GM12878 (cell line): Measurements from ENCODE around the gene CABP7. TPM values are rescaled to one million over a fixed set of nuclear protein-coding genes. Genes with fewer than 3 reads are reported as not detected.

ENCODE experiments used
- ATAC-seq: fragments of 200-7000 bp; cut with Tn5 transposase; 3 replicates; pipeline ENCODE4 v1.9.1; 2020; ENCODE audit warnings: mild to moderate bottlenecking, moderate library complexity
- BruUV-seq: library from RNA; stranded (reverse); fragments of 400-500 nt; replicated peaks from 2 replicates; lab custom pipeline; 2021; lab: Mats Ljungman, UMichigan
- CTCF ChIA-PET: fragments of 300-600 bp; sonication (Branson Sonifier 250); formaldehyde crosslinking; extraction: SDS; loops from one replicate; lab custom pipeline; 2021; ENCODE audit warnings: inconsistent platforms; lab: Yijun Ruan, JAX
- POLR2A ChIA-PET: fragments of 350-600 bp; formaldehyde crosslinking; extraction: SDS; loops from one replicate; lab custom pipeline; 2021; ENCODE audit warnings: inconsistent platforms; lab: Charles Lee
- RAD21 ChIA-PET: fragments of 300-600 bp; sonication (Branson Sonifier 250); formaldehyde crosslinking; loops from one replicate; lab custom pipeline; 2023; ENCODE audit warnings: antibody characterized with exemption; ENCODE audit not compliant: unreplicated experiment; lab: Charles Lee
- SMC1A ChIA-PET: fragments of 300-600 bp; sonication (Branson Sonifier 250); formaldehyde crosslinking; loops from one replicate; lab custom pipeline; 2023; ENCODE audit not compliant: unreplicated experiment, uncharacterized antibody; lab: Charles Lee
- DNase-seq: peaks from one replicate; pipeline ENCODE4 v3.0.0-alpha.2; 2011; ENCODE audit warnings: low read depth, low spot score
- FAIRE-seq: peaks from 3 replicates; lab custom pipeline; 2011; peaks lifted over from hg19 to GRCh38; lab: Jason Lieb, UNC
- H2AFZ ChIP-seq: 2 replicates; pipeline ENCODE4 v1.6.0; 2011; ENCODE audit warnings: low read depth, low read length, control low read depth; ENCODE audit not compliant: control insufficient read depth
- H3K27ac ChIP-seq: 2 replicates; pipeline ENCODE4 v1.5.1; 2011; ENCODE audit warnings: control low read depth; ENCODE audit not compliant: control insufficient read depth, insufficient read depth
- H3K27me3 ChIP-seq, 2 experiments: replicated peaks in 1 of 2; 2 replicates each; pipeline versions ENCODE4 v1.6.0 to v1.6.1; 2011; ENCODE audit warnings: low read length in 1 of 2; ENCODE audit not compliant: control insufficient read depth in 2 of 2, insufficient read depth in 2 of 2
- H3K36me3 ChIP-seq, 2 experiments: 2 replicates each; pipeline ENCODE4 v1.5.1; 2011; ENCODE audit warnings: low read length in 1 of 2; ENCODE audit not compliant: control insufficient read depth in 2 of 2, insufficient read depth in 2 of 2
- H3K4me1 ChIP-seq: 2 replicates; pipeline ENCODE4 v1.6.1; 2011; ENCODE audit warnings: mild to moderate bottlenecking, low read length, moderate library complexity, mixed read lengths; ENCODE audit not compliant: control insufficient read depth, insufficient read depth
- H3K4me2 ChIP-seq: 2 replicates; pipeline ENCODE4 v1.6.0; 2011; ENCODE audit warnings: control low read depth; ENCODE audit not compliant: control insufficient read depth, insufficient read depth
- H3K4me3 ChIP-seq: fragments of 200-600 bp; sonication (generic); 2 replicates; pipeline ENCODE4 v1.5.1; 2016
- H3K79me2 ChIP-seq: 2 replicates; pipeline ENCODE4 v1.6.0; 2011; ENCODE audit warnings: low read length; ENCODE audit not compliant: control insufficient read depth, insufficient read depth
- H3K9ac ChIP-seq: 2 replicates; pipeline ENCODE4 v1.8.0; 2011; ENCODE audit warnings: low read length, control low read depth, mixed read lengths; ENCODE audit not compliant: control insufficient read depth, insufficient read depth
- H3K9me3 ChIP-seq: replicated peaks from 3 replicates; pipeline ENCODE4 v1.5.1; 2011; ENCODE audit warnings: mild to moderate bottlenecking, low read length; ENCODE audit not compliant: control insufficient read depth, insufficient read depth
- H4K20me1 ChIP-seq: 2 replicates; pipeline ENCODE4 v1.6.0; 2011; ENCODE audit not compliant: control insufficient read depth, insufficient read depth
- BRCA1 ChIP-seq: IDR thresholded peaks from 2 replicates; pipeline ENCODE4 v1.6.1; 2011; ENCODE audit warnings: low read depth, low read length, improper control_type of control experiment
- CBX3 ChIP-seq: fragments of 200-600 bp; sonication (generic); IDR thresholded peaks from 2 replicates; pipeline ENCODE4 v1.6.1; 2016; ENCODE audit warnings: low read depth, borderline replicate concordance
- JUNB ChIP-seq: IDR thresholded peaks from 2 replicates; pipeline ENCODE4 v1.6.1; 2016; ENCODE audit warnings: antibody characterized with exemption, mild to moderate bottlenecking
- MEF2B ChIP-seq: fragments of 450-650 bp; IDR thresholded peaks from 2 replicates; pipeline ENCODE4 v1.6.1; 2018; ENCODE audit warnings: mild to moderate bottlenecking, moderate library complexity; ENCODE audit not compliant: partially characterized antibody, poor library complexity, severe bottlenecking
- STAT3 ChIP-seq: IDR thresholded peaks from 2 replicates; pipeline ENCODE4 v1.6.1; 2011; ENCODE audit warnings: low read depth, low read length, improper control_type of control experiment
- WGBS: methylation state at CpG from one replicate; pipeline ENCODE4 v1.1.6; 2016; ENCODE audit warnings: low lambda C conversion rate; ENCODE audit not compliant: insufficient replicate concordance, insufficient coverage; ENCODE audit errors: missing lambda C conversion rate; 5-methylcytosine and 5-hydroxymethylcytosine counted together
- in situ Hi-C: fragments of 300-500 bp; cut with MboI; formaldehyde crosslinking; loops from 9 replicates; pipeline ENCODE4 v1.14.3; 2018; ENCODE audit warnings: mixed read lengths
- intact Hi-C: fragments of 100-400 bp; cut with micrococcal nuclease; formaldehyde crosslinking; loops from one replicate; pipeline ENCODE4 v1.14.2; 2022; ENCODE audit not compliant: unreplicated experiment
- polyA plus RNA-seq, 11 experiments: library from polyadenylated mRNA; depleted of rRNA in 4 of 11; unstranded in 6 of 11; stranded (reverse) in 5 of 11; fragments of >200 nt; fragmentation: Nextera tagmentation in 4 of 11; fragmentation: Illumina TruSeq in 1 of 11; extraction: Ambion mirVana in 4 of 11; extraction: Trizol in 1 of 11; gene quantifications; 1 replicate in 1 of 11; 2 replicates in 10 of 11; pipeline versions ENCODE4 v1.2.1 to v1.2.3, GENCODE V29; 2011 to 2016; ENCODE audit warnings: inconsistent platforms in 2 of 11, missing spikeins in 2 of 11, low read depth in 1 of 11
- total RNA-seq, 4 experiments: library from RNA; depleted of rRNA in 3 of 4; stranded (reverse); fragments of >200 nt in 3 of 4; fragmentation: Illumina TruSeq in 1 of 4; extraction: Trizol in 1 of 4; gene quantifications; 2 replicates each; pipeline versions ENCODE4 v1.2.1 to v1.2.3, GENCODE V29; 2013 to 2021

Gene CABP7
- total and polyA plus RNA-seq, 10 of the 15 experiments (the other 5 are each of a cell fraction or from before 2014, with no cell fraction given) = 0.02 to 0.18 (median 0.05) TPM; not detected in 5

DNA sequence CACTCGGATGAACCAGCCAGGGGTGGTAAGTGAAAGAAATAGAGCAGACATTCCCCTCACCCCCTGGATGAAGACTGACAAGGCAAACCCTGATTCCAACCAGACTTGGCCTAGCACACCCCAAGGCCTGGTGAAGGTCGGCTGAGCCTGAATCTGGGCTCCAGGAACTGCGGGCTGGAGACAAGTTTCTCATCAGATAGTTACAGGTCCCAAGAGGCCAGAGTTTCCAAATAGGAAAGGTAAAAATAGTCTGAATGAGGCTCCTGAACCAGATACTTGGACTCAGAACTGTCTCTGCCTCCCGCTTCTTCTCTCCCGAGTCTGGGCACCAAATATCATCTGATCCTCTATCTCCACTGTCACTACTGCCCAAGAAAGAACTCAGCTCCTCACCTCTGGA, 39.2 kb downstream of the CABP7 start:
- no TSS peak for BruUV-seq
- Histone ChIP-seq H3K4me1 (no peaks in the 10 kb centered on the region), H3K9ac (no peak overlapping the region), H3K27ac (no peak overlapping the region), H3K4me3 (no peak overlapping the region), H3K9me3 (no peaks in the 10 kb centered on the region), H3K36me3 (no peaks in the 10 kb centered on the region), H4K20me1 (no peaks in the 10 kb centered on the region), H3K4me2 (no peak overlapping the region), H3K27me3 (no peaks in the 10 kb centered on the region), H2AFZ (no peak overlapping the region), H3K79me2 (no peaks in the 10 kb centered on the region)
- DNase-seq = no peak
- 81% methylated on average over 5 of the region's 5 CpGs for WGBS
- SMC1A ChIA-PET = no interaction called here
- RAD21 ChIA-PET = no interaction called here
- no peak for ATAC-seq
- no peak for TF ChIP-seq STAT3
- TF ChIP-seq BRCA1 = no peak
- POLR2A ChIA-PET = interaction anchor here (0.7 kb wide), 1 partner anchor 237 kb away, joined by 3 read pairs; no protein-coding TSS in a partner anchor
- intact Hi-C loops (no loop called here), in situ Hi-C loops (no loop called here)
- CTCF ChIA-PET = no interaction called here
- FAIRE-seq = no peak

DNA sequence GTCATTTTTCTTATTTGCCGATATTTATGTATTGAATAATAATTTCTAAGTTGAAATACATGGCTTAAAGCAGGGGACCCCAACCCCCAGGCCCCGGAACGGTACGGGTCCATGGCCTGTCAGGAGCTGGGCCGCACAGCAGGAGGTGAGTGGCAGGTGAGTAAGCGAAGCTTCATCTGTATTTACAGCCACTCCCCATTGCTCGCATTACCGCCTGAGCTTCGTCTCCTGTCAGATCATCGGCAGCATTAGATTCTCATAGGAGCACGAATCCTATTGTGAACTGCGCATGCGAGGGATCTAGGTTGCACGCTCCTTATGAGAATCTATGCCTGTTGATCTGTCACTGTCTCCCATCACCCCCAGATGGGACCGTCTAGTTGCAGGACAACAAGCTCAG, 42.5 kb downstream of the CABP7 start:
- DNase-seq = no peak
- ChIA-PET RAD21 (no interaction called here), CTCF (interaction anchor here (0.7 kb wide), 1 partner anchor 9 kb away, joined by 3 read pairs; no protein-coding TSS in a partner anchor)
- no peaks in the 10 kb centered on the region for H3K36me3 ChIP-seq
- intact Hi-C loops = no loop called here
- no peak overlapping the region for H2AFZ ChIP-seq
- TF ChIP-seq CBX3 (no peak), JUNB (no peak), MEF2B (no peak)
- TF ChIP-seq, all 136 proteins: peak for 0
- ChIA-PET POLR2A (no interaction called here), SMC1A (no interaction called here)
- 86% methylated on average over 15 of the region's 15 CpGs for WGBS
- no peak for ATAC-seq
- BruUV-seq = no TSS peak
- Histone ChIP-seq H3K27ac (no peak overlapping the region), H3K9me3 (no peaks in the 10 kb centered on the region), H3K4me1 (peaks cover 4% of the 10 kb centered on the region), H3K79me2 (peaks cover 12% of the 10 kb centered on the region), H3K4me3 (no peak overlapping the region), H3K4me2 (no peak overlapping the region), H3K27me3 (no peaks in the 10 kb centered on the region), H3K9ac (no peak overlapping the region), H4K20me1 (no peaks in the 10 kb centered on the region)
- no peak for FAIRE-seq
- in situ Hi-C loops = no loop called here
